HCT116 (cell line): ENCODE data around the gene ADORA1.

Source experiments
- CTCF ChIP-seq, 3 experiments: fragments of 200-600 bp in 1 of 3; sonication (generic) in 1 of 3; IDR thresholded peaks in 2 of 3; conservative IDR thresholded peaks in 1 of 3; 2 replicates each; pipeline ENCODE4 v1.5.1; 2012 to 2017; ENCODE audit warnings: low read depth in 2 of 3, low read length in 2 of 3, antibody characterized with exemption in 1 of 3, borderline replicate concordance in 1 of 3, control low read depth in 1 of 3, mild to moderate bottlenecking in 1 of 3, mixed read lengths in 1 of 3, mixed run types in 1 of 3, moderate library complexity in 1 of 3; ENCODE audit not compliant: insufficient read depth in 1 of 3
- MAX ChIP-seq: IDR thresholded peaks from 2 replicates; pipeline ENCODE4 v1.6.1; 2012
- POLR2A ChIP-seq: IDR thresholded peaks from 2 replicates; pipeline ENCODE4 v1.7.0; 2011; ENCODE audit warnings: borderline replicate concordance; ENCODE audit not compliant: insufficient read depth, insufficient read length; ENCODE audit errors: extremely low read depth
- POLR2AphosphoS5 ChIP-seq: IDR thresholded peaks from 2 replicates; pipeline ENCODE4 v1.6.1; 2011; ENCODE audit warnings: mild to moderate bottlenecking, low read depth, low read length, moderate library complexity
- REST ChIP-seq: IDR thresholded peaks from 2 replicates; pipeline ENCODE4 v1.6.1; 2012; ENCODE audit warnings: low read depth
- SIN3A ChIP-seq: IDR thresholded peaks from 2 replicates; pipeline ENCODE4 v1.6.1; 2012; ENCODE audit warnings: low read depth
- ZNF274 ChIP-seq: fragments of 200-500 bp; sonication (Bioruptor generic); IDR thresholded peaks from 2 replicates; pipeline ENCODE4 v1.6.1; 2014; ENCODE audit warnings: mild to moderate bottlenecking, low read depth, low read length, inconsistent platforms

DNA sequence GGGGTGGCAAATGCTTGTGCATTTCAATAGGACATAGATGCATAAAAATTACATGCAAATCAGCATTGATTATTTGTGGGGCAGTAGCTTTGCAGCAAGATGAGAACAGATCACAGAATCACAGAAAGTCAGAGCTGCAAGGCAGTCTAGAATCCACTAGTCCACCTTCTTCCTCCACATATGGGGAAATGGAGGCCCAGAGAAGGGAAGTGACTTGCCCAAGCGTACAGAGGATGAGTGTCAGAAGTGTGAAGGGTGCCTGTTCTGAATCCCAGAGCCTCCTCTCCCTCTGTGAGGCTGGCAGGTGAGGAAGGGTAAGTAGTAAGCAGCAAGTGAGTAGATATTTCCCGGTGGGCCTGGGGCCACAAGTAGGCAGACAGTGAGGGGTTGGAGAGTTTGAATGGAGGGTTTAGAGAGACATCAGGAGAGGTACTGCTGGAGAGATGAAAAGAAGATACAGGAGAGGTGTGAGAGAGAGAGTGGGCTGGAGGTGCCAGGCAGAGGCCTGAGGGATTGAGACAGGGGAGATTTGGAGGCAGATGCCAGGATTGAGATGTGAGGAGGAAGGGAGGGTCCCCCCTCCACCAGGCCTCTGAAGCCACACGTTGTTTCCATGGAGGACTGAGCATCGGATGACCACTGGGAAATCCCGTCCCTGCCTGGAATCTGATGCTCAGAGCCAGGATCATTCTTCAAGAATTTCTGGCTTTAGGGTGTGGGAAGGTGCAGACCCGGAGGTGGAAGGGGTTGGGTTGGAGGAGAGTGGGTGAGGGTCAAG is 36.9 kb upstream of the ADORA1 start:
- no peak for TF ChIP-seq CTCF (IDR thresholded peaks at IDR 0.05 in 2 of 3, conservative IDR thresholded peaks at IDR 0.05 in 1 of 3; ENCODE audit: borderline replicate concordance in 1 of 3, insufficient read depth in 1 of 3, low read depth in 2 of 3, low read length in 2 of 3)
- TF ChIP-seq REST: no peak
- TF ChIP-seq POLR2A: no peak
- no peak for TF ChIP-seq ZNF274
- TF ChIP-seq MAX: no peak
- TF ChIP-seq SIN3A: no peak
- no peak for TF ChIP-seq POLR2AphosphoS5
